BLaER1 (cell line): ENCODE data around the gene CABP4.
A peak's percentile ranks its signal among the peaks of the same experiment; 100 is the strongest.

ENCODE experiments used
- H3K27ac ChIP-seq: shearing (Covaris generic); formaldehyde crosslinking; 2 replicates; pipeline ENCODE4 v1.8.1; 2022
- H3K27me3 ChIP-seq: shearing (Covaris generic); formaldehyde crosslinking; 2 replicates; pipeline ENCODE4 v1.8.1; 2022
- H3K36me3 ChIP-seq: shearing (Covaris generic); formaldehyde crosslinking; 2 replicates; pipeline ENCODE4 v1.8.1; 2022
- H3K4me1 ChIP-seq: shearing (Covaris generic); formaldehyde crosslinking; 2 replicates; pipeline ENCODE4 v1.8.1; 2022
- H3K4me2 ChIP-seq: shearing (Covaris generic); formaldehyde crosslinking; 2 replicates; pipeline ENCODE4 v1.8.1; 2022
- H3K4me3 ChIP-seq: shearing (Covaris generic); formaldehyde crosslinking; 2 replicates; pipeline ENCODE4 v1.8.1; 2022
- H3K9ac ChIP-seq: shearing (Covaris generic); formaldehyde crosslinking; 2 replicates; pipeline ENCODE4 v1.8.1; 2022
- H3K9me3 ChIP-seq: shearing (Covaris generic); formaldehyde crosslinking; 2 replicates; pipeline ENCODE4 v1.8.1; 2022
- H4K20me1 ChIP-seq: shearing (Covaris generic); formaldehyde crosslinking; 2 replicates; pipeline ENCODE4 v1.8.1; 2022
- Cebpa-rat ChIP-seq: shearing (Covaris generic); IDR thresholded peaks from 2 replicates; pipeline ENCODE4 v1.8.1; 2022

CABP4 gene

DNA sequence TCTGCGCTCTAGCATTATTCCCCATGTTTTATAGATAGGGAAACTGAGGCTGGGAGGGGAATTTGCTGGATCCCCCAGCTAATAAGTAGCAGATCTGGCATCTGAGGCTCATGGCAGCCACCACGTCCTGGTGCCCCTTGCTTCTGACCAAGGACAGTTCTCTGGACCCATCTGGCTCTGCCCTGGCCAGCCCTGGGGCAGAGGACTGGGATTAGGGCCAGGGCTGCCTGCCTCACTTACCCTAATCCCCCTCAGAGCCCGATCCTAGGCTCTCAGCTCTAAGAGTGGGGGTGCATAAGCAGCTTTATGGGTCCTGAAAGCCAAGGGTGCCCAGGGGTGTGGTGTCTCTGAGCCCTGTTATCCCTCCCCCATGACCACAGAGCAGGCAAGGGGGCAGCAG lies at the start of gene CABP4:
CABP4 (plus strand) TSS at position 301 of the 400 bp plus-strand sequence; CDS start at position 371, 70 bp downstream.
- no peaks in the 10 kb centered on the region for H4K20me1 ChIP-seq
- H3K9me3 ChIP-seq = no peaks in the 10 kb centered on the region
- H3K9ac ChIP-seq = no peak within 1 kb of the TSS
- no peak within 1 kb of the TSS for H3K4me2 ChIP-seq
- no peak for TF ChIP-seq Cebpa-rat
- peaks cover 32% of the 10 kb centered on the region for H3K4me1 ChIP-seq
- H3K36me3 ChIP-seq = no peaks in the 10 kb centered on the region
- H3K27me3 ChIP-seq = no peaks in the 10 kb centered on the region
- peak within 1 kb of the TSS; percentile 18 for H3K27ac ChIP-seq
- no peak within 1 kb of the TSS for H3K4me3 ChIP-seq

GRCh38 chr11:67405688-67406339 lies 49.3 kb upstream of the CABP4 start:
- Histone ChIP-seq H3K36me3 (0 out of 2 replicates have a peak, but pooled peaks cover 10% of the 10 kb centered on the region), H3K27me3 (no peaks in the 10 kb centered on the region), H3K4me1 (peaks cover 91% of the 10 kb centered on the region), H3K9me3 (no peaks in the 10 kb centered on the region), H3K4me3 (peak overlapping the region; percentile 70; the same call in 1 of the 2 replicates), H3K9ac (peak overlapping the region; percentile 87; the same call in 1 of the 2 replicates), H3K4me2 (peak overlapping the region; percentile 100), H3K27ac (peak overlapping the region; percentile 97), H4K20me1 (peaks cover 6% of the 10 kb centered on the region)
- TF ChIP-seq Cebpa-rat = no peak

- TF ChIP-seq Cebpa-rat = no peak
- Histone ChIP-seq H3K36me3 (0 out of 2 replicates have a peak, but pooled peaks cover 10% of the 10 kb centered on the region), H3K9ac (peak overlapping the region; percentile 87; the same call in 1 of the 2 replicates), H3K4me3 (0 out of 2 replicates have a peak overlapping the region, but pooled peaks have one; percentile 45), H3K9me3 (no peaks in the 10 kb centered on the region), H3K4me1 (peaks cover 96% of the 10 kb centered on the region), H3K27ac (peak overlapping the region; percentile 97), H3K4me2 (peak overlapping the region; percentile 100), H3K27me3 (no peaks in the 10 kb centered on the region), H4K20me1 (no peaks in the 10 kb centered on the region)
These were observed 48.7 kb upstream of the CABP4 start for GRCh38 chr11:67406420-67406968.

DNA sequence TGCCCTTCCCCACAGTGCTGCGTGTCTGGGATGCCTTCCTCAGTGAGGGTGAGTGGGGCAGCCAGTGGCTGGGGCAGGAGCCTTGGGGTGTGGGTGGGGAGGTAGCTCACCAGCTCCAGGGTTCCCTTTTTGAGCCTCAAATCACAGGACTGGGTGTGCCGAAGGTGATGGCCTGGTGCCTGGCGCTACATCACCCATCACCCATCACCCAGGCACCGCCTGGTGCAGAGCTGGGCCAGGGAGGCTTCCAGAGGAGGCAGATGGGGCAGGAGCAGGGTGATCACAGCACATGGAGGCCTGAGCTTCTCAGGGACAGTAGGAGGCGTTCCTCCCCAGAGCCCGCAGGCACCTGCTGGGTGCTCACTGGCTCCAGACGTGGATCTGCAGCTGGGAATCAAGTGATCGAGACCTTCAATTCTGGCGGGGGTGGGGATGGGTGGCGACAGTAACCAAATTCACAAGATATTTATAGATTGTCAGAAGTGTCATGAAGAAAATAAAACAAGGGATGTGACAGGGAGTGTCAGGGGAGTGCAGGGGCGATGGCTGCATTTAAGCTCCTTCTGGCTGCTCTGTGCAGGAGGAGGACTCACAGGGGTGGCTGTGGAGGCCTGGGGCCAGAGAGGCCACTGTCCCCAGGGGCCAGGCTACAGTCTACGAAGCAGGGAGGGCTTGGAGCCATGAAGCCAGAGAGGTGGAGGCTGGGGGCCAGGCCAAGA lies 48.0 kb upstream of the CABP4 start:
- H3K4me2 ChIP-seq = peak overlapping the region; percentile 100
- peak overlapping the region; percentile 87 for H3K9ac ChIP-seq
- 0 out of 2 replicates have a peak, but pooled peaks cover 10% of the 10 kb centered on the region for H3K36me3 ChIP-seq
- TF ChIP-seq Cebpa-rat = no peak
- H3K9me3 ChIP-seq = no peaks in the 10 kb centered on the region
- peaks cover 100% of the 10 kb centered on the region for H3K4me1 ChIP-seq
- peak overlapping the region; percentile 97 for H3K27ac ChIP-seq
- H3K27me3 ChIP-seq = no peaks in the 10 kb centered on the region
- no peaks in the 10 kb centered on the region for H4K20me1 ChIP-seq
- peak overlapping the region; percentile 45 for H3K4me3 ChIP-seq

GRCh38 chr11:67407688-67408163 lies 47.4 kb upstream of the CABP4 start:
- no peak for TF ChIP-seq Cebpa-rat
- Histone ChIP-seq H4K20me1 (no peaks in the 10 kb centered on the region), H3K4me1 (peaks cover 100% of the 10 kb centered on the region), H3K27me3 (no peaks in the 10 kb centered on the region), H3K9ac (peak overlapping the region; percentile 87), H3K9me3 (no peaks in the 10 kb centered on the region), H3K4me2 (peak overlapping the region; percentile 100), H3K27ac (peak overlapping the region; percentile 97), H3K4me3 (peak overlapping the region; percentile 45), H3K36me3 (0 out of 2 replicates have a peak, but pooled peaks cover 10% of the 10 kb centered on the region)

DNA sequence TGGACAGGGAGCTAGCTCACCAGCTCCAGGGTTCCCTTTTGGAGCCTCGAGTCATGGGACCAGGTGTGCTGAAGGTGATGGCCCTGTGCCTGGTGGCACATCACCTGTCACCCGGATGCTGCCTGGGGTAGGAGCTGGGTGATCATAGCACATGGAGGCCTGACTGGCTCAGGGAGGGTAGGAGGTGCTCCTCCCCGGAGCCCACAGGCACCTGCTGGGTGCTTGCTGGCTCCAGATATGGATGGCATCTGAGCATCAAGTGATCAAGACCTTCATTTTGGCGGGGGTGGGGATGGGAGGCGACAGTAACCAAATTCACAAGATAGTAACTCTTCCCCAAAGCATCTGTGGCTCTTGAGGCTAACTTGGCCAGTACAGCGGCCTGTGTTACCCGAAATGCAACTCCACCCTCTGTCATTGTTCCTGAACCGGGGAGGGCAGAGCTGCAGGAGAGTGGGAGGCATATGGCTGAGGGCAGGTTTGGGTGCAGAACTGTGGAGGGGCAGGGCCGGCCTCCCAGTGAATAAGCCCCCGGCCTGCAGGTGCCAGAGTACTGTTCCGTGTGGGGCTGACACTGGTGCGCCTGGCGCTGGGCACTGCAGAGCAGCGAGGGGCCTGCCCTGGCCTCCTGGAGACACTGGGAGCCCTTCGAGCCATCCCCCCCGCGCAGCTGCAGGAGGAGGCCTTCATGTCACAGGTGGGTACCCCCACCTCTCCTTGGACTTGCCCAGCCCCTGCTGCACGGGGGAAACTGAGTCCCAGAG lies 46.5 kb upstream of the CABP4 start:
- Histone ChIP-seq H3K27me3 (peaks cover 2% of the 10 kb centered on the region; the same call in 1 of the 2 replicates), H3K27ac (peak overlapping the region; percentile 97), H4K20me1 (no peaks in the 10 kb centered on the region), H3K4me1 (peaks cover 100% of the 10 kb centered on the region), H3K9me3 (no peaks in the 10 kb centered on the region), H3K4me2 (peak overlapping the region; percentile 100), H3K4me3 (peak overlapping the region; percentile 45), H3K36me3 (0 out of 2 replicates have a peak, but pooled peaks cover 10% of the 10 kb centered on the region), H3K9ac (peak overlapping the region; percentile 87)
- no peak for TF ChIP-seq Cebpa-rat

DNA sequence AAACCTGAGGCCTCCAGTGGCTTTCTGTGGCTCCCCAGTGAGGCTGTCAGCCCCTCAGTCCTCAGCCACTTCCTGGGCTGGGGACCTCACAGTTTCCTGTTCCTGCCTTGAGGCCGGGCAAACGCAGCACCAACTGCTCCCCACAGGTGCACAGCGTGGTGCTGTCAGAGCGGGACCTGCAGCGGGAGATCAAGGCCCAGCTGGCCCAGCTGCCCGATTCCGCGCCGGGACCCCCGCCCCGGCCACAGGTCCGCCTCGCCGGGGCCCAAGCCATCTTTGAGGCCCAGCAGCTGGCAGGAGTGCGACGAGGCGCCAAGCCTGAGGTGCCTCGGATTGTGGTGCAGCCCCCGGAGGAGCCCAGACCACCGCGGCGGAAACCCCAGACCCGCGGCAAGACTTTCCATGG lies 45.9 kb upstream of the CABP4 start:
- Histone ChIP-seq H3K9me3 (no peaks in the 10 kb centered on the region), H4K20me1 (no peaks in the 10 kb centered on the region), H3K4me1 (peaks cover 100% of the 10 kb centered on the region), H3K4me2 (peak overlapping the region; percentile 100), H3K27me3 (peaks cover 8% of the 10 kb centered on the region), H3K27ac (peak overlapping the region; percentile 97), H3K4me3 (peak overlapping the region; percentile 45), H3K9ac (peak overlapping the region; percentile 87), H3K36me3 (0 out of 2 replicates have a peak, but pooled peaks cover 10% of the 10 kb centered on the region)
- no peak for TF ChIP-seq Cebpa-rat

GRCh38 chr11:67409781-67410368 lies 45.3 kb upstream of the CABP4 start:
- Histone ChIP-seq H3K27ac (peak overlapping the region; percentile 97), H3K4me2 (peak overlapping the region; percentile 100), H3K36me3 (0 out of 2 replicates have a peak, but pooled peaks cover 10% of the 10 kb centered on the region), H3K9me3 (no peaks in the 10 kb centered on the region), H3K9ac (peak overlapping the region; percentile 87), H3K4me1 (peaks cover 99% of the 10 kb centered on the region), H3K4me3 (peak overlapping the region; percentile 45), H4K20me1 (no peaks in the 10 kb centered on the region), H3K27me3 (peaks cover 14% of the 10 kb centered on the region)
- no peak for TF ChIP-seq Cebpa-rat
